H1 (cell line): ENCODE data around the gene IL12B.

Experiments
- EGR1 ChIP-seq: IDR thresholded peaks from 2 replicates; pipeline ENCODE4 v1.6.1; 2011; ENCODE audit warnings: low read depth, low read length, borderline replicate concordance
- JUND ChIP-seq: IDR thresholded peaks from 2 replicates; pipeline ENCODE4 v1.6.1; 2011; ENCODE audit warnings: mild to moderate bottlenecking, improper control_type of control experiment, low read length
- KDM1A ChIP-seq: fragments of 200-600, 300-600 bp; sonication (generic); IDR thresholded peaks from 2 replicates; pipeline ENCODE4 v1.7.1; 2016; ENCODE audit warnings: mild to moderate bottlenecking, low read length, borderline replicate concordance
- POLR2A ChIP-seq, 2 experiments: IDR thresholded peaks; 1 replicate in 1 of 2; 2 replicates in 1 of 2; pipeline ENCODE4 v1.6.1; 2011; ENCODE audit warnings: low read depth in 2 of 2, low read length in 2 of 2, mild to moderate bottlenecking in 2 of 2; ENCODE audit errors: control extremely low read depth in 1 of 2
- POLR2AphosphoS5 ChIP-seq: IDR thresholded peaks from 2 replicates; pipeline ENCODE4 v1.6.1; 2011; ENCODE audit warnings: low read depth, low read length
- SIX5 ChIP-seq: IDR thresholded peaks from 2 replicates; pipeline ENCODE4 v1.6.1; 2011; ENCODE audit warnings: mild to moderate bottlenecking, low read depth, low read length
- TAF7 ChIP-seq: optimal IDR thresholded peaks from 2 replicates; pipeline ENCODE3; 2011; ENCODE audit warnings: low read depth, mild to moderate bottlenecking, inconsistent platforms, low read length, moderate library complexity, borderline replicate concordance

DNA sequence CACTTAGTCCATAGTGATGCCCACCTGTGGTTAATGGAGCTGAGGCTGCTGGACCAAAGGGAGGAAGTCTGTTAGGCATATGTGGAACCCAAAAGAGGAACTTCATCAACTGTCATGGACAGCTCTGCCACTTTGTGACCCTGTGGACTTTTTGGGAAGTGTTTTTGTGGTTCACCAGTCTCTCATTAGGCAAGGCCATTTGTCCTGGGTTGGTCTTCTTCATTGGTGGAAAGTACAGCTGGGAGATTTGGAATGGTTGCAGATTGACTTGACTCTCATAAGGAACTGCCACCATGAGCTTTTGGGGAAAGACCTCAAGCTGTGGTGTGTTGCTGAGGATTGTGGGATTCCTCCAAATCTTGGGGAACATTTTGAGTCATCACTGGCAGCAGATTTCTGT, 31.9 kb upstream of the IL12B start:
- TF ChIP-seq TAF7 (no peak), POLR2AphosphoS5 (no peak), KDM1A (no peak), JUND (no peak), POLR2A (IDR thresholded peaks at IDR 0.05; ENCODE audit: control extremely low read depth in 1 of 2, low read depth in 2 of 2, low read length in 2 of 2) (no peak), SIX5 (no peak), EGR1 (no peak)
